Sigmoid colon (tissue), 7 donors: ENCODE results near the gene SP2. TPM values are rescaled to one million over a fixed set of nuclear protein-coding genes. Genes with fewer than 3 reads are reported as not detected.

Experiments used
- DNase-seq: peaks from one replicate; pipeline ENCODE4 v3.0.0-alpha.2; 2019
- H3K27ac ChIP-seq, 4 donors: fragments of 200-600 bp; sonication (generic); one replicate each; pipeline ENCODE4 v1.5.1; 2016 to 2019; ENCODE audit warnings: mild to moderate bottlenecking in 1 of 4
- H3K27me3 ChIP-seq, 3 donors: fragments of 200-600 bp; sonication (generic); one replicate each; pipeline ENCODE4 v1.5.1; 2019; ENCODE audit warnings: mild to moderate bottlenecking in 1 of 3
- H3K36me3 ChIP-seq, 4 donors: fragments of 200-600 bp; sonication (generic); one replicate each; pipeline ENCODE4 v1.5.1; 2016 to 2019
- H3K4me1 ChIP-seq, 4 donors: fragments of 200-600 bp; sonication (generic); one replicate each; pipeline ENCODE4 v1.5.1; 2017 to 2019
- H3K4me3 ChIP-seq, 4 donors: fragments of 200-600 bp; sonication (generic); one replicate each; pipeline ENCODE4 v1.5.1; 2017 to 2019; ENCODE audit warnings: mild to moderate bottlenecking in 2 of 4, moderate library complexity in 1 of 4
- H3K9me3 ChIP-seq, 4 donors: fragments of 200-600 bp in 3 of 4; sonication (generic) in 3 of 4; one replicate each; pipeline versions ENCODE4 v1.5.1 to v1.6.1; 2013 to 2019
- POLR2AphosphoS5 ChIP-seq, 4 donors: sonication (generic); formaldehyde crosslinking; IDR thresholded peaks; one replicate each; pipeline ENCODE4 v1.6.1; 2017; ENCODE audit warnings: antibody characterized with exemption in 4 of 4
- WGBS, 2 donors: extraction: QIAGEN DNeasy Blood & Tissue Kit; methylation state at CpG; one replicate each; pipeline ENCODE4 v1.1.7; 2013; 5-methylcytosine and 5-hydroxymethylcytosine counted together
- intact Hi-C: fragments of 100-400 bp; cut with DNase I; formaldehyde crosslinking; loops from one replicate; pipeline ENCODE4 v1.15.1; 2023
- polyA plus RNA-seq, 3 donors: library from polyadenylated mRNA; stranded (reverse); fragments of 200-250 nt; gene quantifications; one replicate each; pipeline ENCODE4 v1.2.3, GENCODE V29; 2013
- total RNA-seq, 4 donors: library from RNA; depleted of rRNA; stranded (reverse); fragments of >200 nt; gene quantifications; one replicate each; pipeline ENCODE4 v1.1.0, GENCODE V29; 2016
- TF ChIP-seq, protein P1 (sequence below), 4 experiments: fragments of 450-650 bp in 3 of 4; fragments of 200-600 bp in 1 of 4; IDR thresholded peaks; one replicate each; pipeline ENCODE4 v1.5.1; 2016 to 2019; ENCODE audit warnings: antibody characterized with exemption in 4 of 4, mild to moderate bottlenecking in 3 of 4, moderate library complexity in 2 of 4
- donor health status: healthy with polysubstance abuse.
- donor health status: Bipolar disorder and iron deficiency.
- donor health status: healthy.

The SP2 gene
- total and polyA plus RNA-seq, 7 donors: 3.0 to 19.2 (median 8.3) TPM

DNA sequence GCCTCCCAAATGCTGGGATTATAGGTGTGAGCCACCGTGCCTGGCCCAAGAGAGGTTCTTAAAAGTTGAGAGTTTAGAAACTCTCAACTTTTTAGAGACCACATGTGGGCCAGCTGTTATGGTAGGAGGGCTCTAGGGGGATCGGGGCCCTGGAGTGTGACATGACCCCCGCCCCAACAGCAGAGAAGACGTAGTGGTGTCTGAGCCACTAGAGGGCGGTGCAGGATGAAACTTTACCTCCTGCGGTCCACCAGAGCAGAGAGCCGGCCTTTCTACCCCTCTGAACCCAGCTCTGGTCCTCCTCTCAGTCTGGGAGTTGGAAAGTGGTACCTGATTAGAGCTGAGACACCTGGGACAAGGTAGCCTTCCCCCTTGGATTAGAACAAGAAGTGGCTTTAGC is 82.3 kb downstream of the SP2 start:
- intact Hi-C loops: loop anchor here (1.0 to 10.0 kb wide), 2 partner anchors 40 to 96 kb away; no protein-coding TSS in a partner anchor
- no peak for TF ChIP-seq POLR2AphosphoS5 (IDR thresholded peaks at IDR 0.05)
- TF ChIP-seq, protein P1, sequence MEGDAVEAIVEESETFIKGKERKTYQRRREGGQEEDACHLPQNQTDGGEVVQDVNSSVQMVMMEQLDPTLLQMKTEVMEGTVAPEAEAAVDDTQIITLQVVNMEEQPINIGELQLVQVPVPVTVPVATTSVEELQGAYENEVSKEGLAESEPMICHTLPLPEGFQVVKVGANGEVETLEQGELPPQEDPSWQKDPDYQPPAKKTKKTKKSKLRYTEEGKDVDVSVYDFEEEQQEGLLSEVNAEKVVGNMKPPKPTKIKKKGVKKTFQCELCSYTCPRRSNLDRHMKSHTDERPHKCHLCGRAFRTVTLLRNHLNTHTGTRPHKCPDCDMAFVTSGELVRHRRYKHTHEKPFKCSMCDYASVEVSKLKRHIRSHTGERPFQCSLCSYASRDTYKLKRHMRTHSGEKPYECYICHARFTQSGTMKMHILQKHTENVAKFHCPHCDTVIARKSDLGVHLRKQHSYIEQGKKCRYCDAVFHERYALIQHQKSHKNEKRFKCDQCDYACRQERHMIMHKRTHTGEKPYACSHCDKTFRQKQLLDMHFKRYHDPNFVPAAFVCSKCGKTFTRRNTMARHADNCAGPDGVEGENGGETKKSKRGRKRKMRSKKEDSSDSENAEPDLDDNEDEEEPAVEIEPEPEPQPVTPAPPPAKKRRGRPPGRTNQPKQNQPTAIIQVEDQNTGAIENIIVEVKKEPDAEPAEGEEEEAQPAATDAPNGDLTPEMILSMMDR (IDR thresholded peaks at IDR 0.05): peak; percentile 32 to 68 (median 60)

More for the DNA sequence above, 82.3 kb downstream of the SP2 start:
- 27% methylated on average over 7 of the region's 7 CpGs for WGBS, 2 donors
- H3K4me1 ChIP-seq: no peaks in the 10 kb centered on the region
- peak; percentile 72 for DNase-seq
- no peaks in the 10 kb centered on the region for H3K27me3 ChIP-seq
- H3K36me3 ChIP-seq: peaks cover 0 to 99% (median 52%) of the 10 kb centered on the region in 4 donors
- H3K9me3 ChIP-seq: no peaks in the 10 kb centered on the region
- H3K27ac ChIP-seq: no peak overlapping the region
- no peak overlapping the region for H3K4me3 ChIP-seq

Other genes with a start within 250 kb of the SP2 start
- gene KPNB1, start 246.3 kb upstream of the SP2 start, total RNA-seq: 100 to 1,000 TPM; 185 to 268 (median 214) TPM
- gene KPNB1, start 246.3 kb upstream of the SP2 start, polyA plus RNA-seq: 100 to 1,000 TPM in 1 of 3 donors, 10 to 100 TPM in 2; 23.4 to 103 (median 39.1) TPM
- gene TBKBP1, start 202.1 kb upstream of the SP2 start, total RNA-seq: 10 to 100 TPM in 2 of 4 donors, 1 to 10 TPM in 2; 7.8 to 25.5 (median 11.2) TPM
- 1 to 10 TPM; 3.5 to 4.6 (median 4.2) TPM for gene TBKBP1, start 202.1 kb upstream of the SP2 start, polyA plus RNA-seq
- gene TBX21, start 163.0 kb upstream of the SP2 start, total RNA-seq: under 1 TPM in 2 of 4 donors, not detected in 2; 0.36 to 0.41 TPM
- 1 to 10 TPM in 1 of 3 donors, under 1 TPM in 2; under 0.01 to 1.2 (median 0.23) TPM for gene TBX21, start 163.0 kb upstream of the SP2 start, polyA plus RNA-seq
- 1 to 10 TPM; 2.9 to 7.8 (median 4.1) TPM for gene OSBPL7, start 74.4 kb upstream of the SP2 start, total RNA-seq
- 10 to 100 TPM; 14.1 to 40.8 (median 16.2) TPM for gene OSBPL7, start 74.4 kb upstream of the SP2 start, polyA plus RNA-seq
- 10 to 100 TPM; 54.8 to 58.8 (median 56.9) TPM for gene MRPL10, start 64.7 kb upstream of the SP2 start, total RNA-seq
- gene MRPL10, start 64.7 kb upstream of the SP2 start, polyA plus RNA-seq: 10 to 100 TPM; 38.8 to 49.4 (median 42.6) TPM
- under 1 TPM in 2 of 4 donors, not detected in 2; 0.28 to 0.36 TPM for gene LRRC46, start 64.6 kb upstream of the SP2 start, total RNA-seq
- gene LRRC46, start 64.6 kb upstream of the SP2 start, polyA plus RNA-seq: under 1 TPM in 1 of 3 donors, not detected in 2; 0.48 TPM
- gene SCRN2, start 55.0 kb upstream of the SP2 start, total RNA-seq: 10 to 100 TPM; 22.5 to 28.8 (median 23.4) TPM
- 10 to 100 TPM; 36.0 to 44.6 (median 42.6) TPM for gene SCRN2, start 55.0 kb upstream of the SP2 start, polyA plus RNA-seq
- under 1 TPM in 1 of 4 donors, not detected in 3; 0.16 TPM for gene SP6, start 45.1 kb upstream of the SP2 start, total RNA-seq
- gene SP6, start 45.1 kb upstream of the SP2 start, polyA plus RNA-seq: 10 to 100 TPM in 1 of 3 donors, 1 to 10 TPM in 2; 1.2 to 18.8 (median 3.5) TPM
- 10 to 100 TPM; 14.3 to 16.5 (median 15.2) TPM for gene PNPO, start 45.3 kb downstream of the SP2 start, total RNA-seq
- gene PNPO, start 45.3 kb downstream of the SP2 start, polyA plus RNA-seq: 10 to 100 TPM in 2 of 3 donors, 1 to 10 TPM in 1; 9.6 to 14.3 (median 12.0) TPM
- under 1 TPM in 1 of 4 donors, not detected in 3; 0.36 TPM for gene PRR15L, start 61.6 kb downstream of the SP2 start, total RNA-seq
- gene PRR15L, start 61.6 kb downstream of the SP2 start, polyA plus RNA-seq: 100 to 1,000 TPM; 211 to 334 (median 290) TPM
- gene CDK5RAP3, start 74.9 kb downstream of the SP2 start, total RNA-seq: 100 to 1,000 TPM in 1 of 4 donors, 10 to 100 TPM in 3; 68.5 to 168 (median 73.0) TPM
- gene CDK5RAP3, start 74.9 kb downstream of the SP2 start, polyA plus RNA-seq: 100 to 1,000 TPM in 1 of 3 donors, 10 to 100 TPM in 2; 43.5 to 200 (median 49.9) TPM
- 10 to 100 TPM; 52.3 to 64.0 (median 58.9) TPM for gene COPZ2, start 141.6 kb downstream of the SP2 start, total RNA-seq
- gene COPZ2, start 141.6 kb downstream of the SP2 start, polyA plus RNA-seq: 10 to 100 TPM in 1 of 3 donors, 1 to 10 TPM in 2; 5.5 to 19.2 (median 6.9) TPM
- 100 to 1,000 TPM; 126 to 174 (median 141) TPM for gene NFE2L1, start 152.1 kb downstream of the SP2 start, total RNA-seq
- gene NFE2L1, start 152.1 kb downstream of the SP2 start, polyA plus RNA-seq: 100 to 1,000 TPM in 1 of 3 donors, 10 to 100 TPM in 2; 44.4 to 134 (median 61.5) TPM
- 10 to 100 TPM; 29.1 to 37.4 (median 32.9) TPM for gene CBX1, start 205.2 kb downstream of the SP2 start, total RNA-seq
- 10 to 100 TPM; 26.8 to 36.1 (median 31.8) TPM for gene CBX1, start 205.2 kb downstream of the SP2 start, polyA plus RNA-seq
- gene SNX11, start 211.5 kb downstream of the SP2 start, total RNA-seq: 10 to 100 TPM in 3 of 4 donors, 1 to 10 TPM in 1; 10.0 to 19.3 (median 15.7) TPM
- 10 to 100 TPM; 22.2 to 27.8 (median 25.2) TPM for gene SNX11, start 211.5 kb downstream of the SP2 start, polyA plus RNA-seq